HepG2 (cell line): ENCODE data around the gene CEBPB. TPM values are rescaled to one million over a fixed set of nuclear protein-coding genes. Genes with fewer than 3 reads are reported as not detected.

ENCODE experiments used
- ELF3 ChIP-seq: IDR thresholded peaks from 2 replicates; pipeline ENCODE4 v1.6.1; 2016; ENCODE audit warnings: missing genetic modification reagents, missing compliant biosample characterization
- ERF ChIP-seq: IDR thresholded peaks from 2 replicates; pipeline ENCODE4 v1.6.1; 2018; ENCODE audit warnings: missing biosample characterization, missing genetic modification reagents
- ETV5 ChIP-seq: IDR thresholded peaks from 2 replicates; pipeline ENCODE4 v1.6.1; 2018; ENCODE audit warnings: missing biosample characterization, missing genetic modification reagents, inconsistent platforms, borderline replicate concordance
- FOSL2 ChIP-seq: sonication (generic); formaldehyde crosslinking; IDR thresholded peaks from 2 replicates; pipeline ENCODE4 v1.4.0; 2020; ENCODE audit warnings: missing genetic modification reagents
- FOXA1 ChIP-seq, 2 experiments: fragments of 450-650 bp in 1 of 2; sonication (generic) in 1 of 2; formaldehyde crosslinking in 1 of 2; IDR thresholded peaks; 2 replicates each; pipeline versions ENCODE4 v1.4.0 to v1.6.1; 2016 to 2020; ENCODE audit warnings: missing genetic modification reagents in 1 of 2
- KDM2A ChIP-seq: sonication (generic); formaldehyde crosslinking; IDR thresholded peaks from 2 replicates; pipeline ENCODE4 v1.4.0; 2020; ENCODE audit warnings: low read depth, missing genetic modification reagents, borderline replicate concordance
- NR3C1 ChIP-seq: sonication (generic); formaldehyde crosslinking; IDR thresholded peaks from 2 replicates; pipeline ENCODE4 v1.4.0; 2020; ENCODE audit warnings: missing genetic modification reagents
- POGZ ChIP-seq: sonication (generic); formaldehyde crosslinking; IDR thresholded peaks from 2 replicates; pipeline ENCODE4 v1.4.0; 2020; ENCODE audit warnings: mild to moderate bottlenecking, missing genetic modification reagents
- ZFX ChIP-seq: sonication (generic); formaldehyde crosslinking; IDR thresholded peaks from 2 replicates; pipeline ENCODE4 v1.4.0; 2020; ENCODE audit warnings: mild to moderate bottlenecking, low read depth, missing genetic modification reagents, moderate library complexity
- ZKSCAN5 ChIP-seq: sonication (generic); formaldehyde crosslinking; IDR thresholded peaks from 2 replicates; pipeline ENCODE4 v1.5.1; 2020; ENCODE audit warnings: mild to moderate bottlenecking, missing genetic modification reagents
- ZKSCAN8 ChIP-seq: IDR thresholded peaks from 2 replicates; pipeline ENCODE4 v1.6.1; 2016; ENCODE audit warnings: borderline replicate concordance, missing genetic modification reagents, missing compliant biosample characterization
- ZNF263 ChIP-seq: sonication (generic); formaldehyde crosslinking; IDR thresholded peaks from 2 replicates; pipeline ENCODE4 v1.4.0; 2020; ENCODE audit warnings: missing genetic modification reagents
- ZNF644 ChIP-seq: IDR thresholded peaks from 2 replicates; pipeline ENCODE4 v1.6.1; 2016; ENCODE audit warnings: low read depth
- ZNF878 ChIP-seq: sonication (generic); formaldehyde crosslinking; IDR thresholded peaks from 2 replicates; pipeline ENCODE4 v1.8.1; 2023; ENCODE audit warnings: mild to moderate bottlenecking, missing genetic modification reagents, moderate library complexity
- polyA plus RNA-seq, 8 experiments: library from polyadenylated mRNA; depleted of rRNA in 3 of 8; stranded (reverse) in 7 of 8; unstranded in 1 of 8; fragments of >200 nt; fragmentation: Illumina TruSeq in 4 of 8; extraction: Trizol in 4 of 8; gene quantifications; 2 replicates each; pipeline versions ENCODE4 v1.2.1 to v1.2.3, GENCODE V29; 2011 to 2016; ENCODE audit warnings: low read depth in 4 of 8, missing spikeins in 1 of 8, mixed read lengths in 1 of 8; ENCODE audit not compliant: insufficient read depth in 1 of 8
- total RNA-seq, 5 experiments: library from RNA; depleted of rRNA; stranded (reverse); fragments of >200 nt; fragmentation: Illumina TruSeq; extraction: Trizol; gene quantifications; 2 replicates each; pipeline ENCODE4 v1.2.3, GENCODE V29; 2016; ENCODE audit warnings: low read depth in 1 of 5
- TF ChIP-seq, protein P1 (sequence below): sonication (generic); formaldehyde crosslinking; IDR thresholded peaks from 2 replicates; pipeline ENCODE4 v1.5.1; 2020; ENCODE audit warnings: mild to moderate bottlenecking, missing genetic modification reagents, borderline replicate concordance
- TF ChIP-seq, protein P2 (sequence below): sonication (generic); formaldehyde crosslinking; IDR thresholded peaks from 2 replicates; pipeline ENCODE4 v1.4.0; 2020; ENCODE audit warnings: missing genetic modification reagents
- TF ChIP-seq, protein P3 (sequence below): sonication (generic); formaldehyde crosslinking; IDR thresholded peaks from 2 replicates; pipeline ENCODE4 v1.4.0; 2020; ENCODE audit warnings: missing genetic modification reagents, mild to moderate bottlenecking, borderline replicate concordance
- TF ChIP-seq, protein P4 (sequence below): sonication (generic); formaldehyde crosslinking; IDR thresholded peaks from 2 replicates; pipeline ENCODE4 v1.4.0; 2020; ENCODE audit warnings: missing genetic modification reagents, borderline replicate concordance

CEBPB gene
- total and polyA plus RNA-seq, 2 of the 13 experiments (the other 11 are each of a cell fraction or from before 2014, with no cell fraction given): 18.5 to 28.2 TPM

DNA sequence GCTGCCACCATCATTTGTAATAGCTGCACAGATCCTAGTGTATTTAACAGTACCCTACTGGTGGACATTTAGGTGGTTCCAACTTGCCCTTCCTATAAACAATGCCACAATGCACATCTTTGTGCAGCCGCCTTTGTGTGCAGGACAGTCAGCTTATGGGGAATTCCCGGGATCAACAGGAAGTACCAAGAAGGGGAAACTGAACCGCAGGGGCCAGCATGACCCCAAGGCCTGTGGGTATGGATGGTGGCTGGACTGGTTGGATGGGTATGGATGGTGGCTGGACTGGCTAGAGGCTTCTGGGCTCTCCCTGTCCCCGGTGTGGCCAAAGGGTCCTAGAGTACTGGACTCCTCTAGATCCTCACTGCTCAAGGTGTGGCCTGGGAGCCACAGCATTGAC, 46.7 kb downstream of the CEBPB start (continued):
- TF ChIP-seq ELF3 (peak; percentile 94), FOSL2 (CRISPR knock-in tag) (peak; percentile 44), KDM2A (CRISPR knock-in tag) (no peak; the same call in 1 of the 2 replicates), ZNF644 (CRISPR knock-in tag) (peak; percentile 81), FOXA1 (IDR thresholded peaks at IDR 0.05) (no peak), FOXA1 (CRISPR knock-in tag; IDR thresholded peaks at IDR 0.05) (0 out of 2 replicates have a peak, but pooled peaks have one; percentile 16), ZNF878 (CRISPR knock-in tag) (peak; percentile 53; the same call in 1 of the 2 replicates), NR3C1 (CRISPR knock-in tag) (no peak), ETV5 (CRISPR knock-in tag) (peak; percentile 86; the same call in 1 of the 2 replicates), ZKSCAN8 (0 out of 2 replicates have a peak, but pooled peaks have one; percentile 44), POGZ (CRISPR knock-in tag) (peak; percentile 50), ZNF263 (CRISPR knock-in tag) (no peak), ZKSCAN5 (no peak), ERF (CRISPR knock-in tag) (peak; percentile 63; the same call in 1 of the 2 replicates), ZFX (CRISPR knock-in tag) (peak; percentile 33; the same call in 1 of the 2 replicates)
- TF ChIP-seq, protein P1, sequence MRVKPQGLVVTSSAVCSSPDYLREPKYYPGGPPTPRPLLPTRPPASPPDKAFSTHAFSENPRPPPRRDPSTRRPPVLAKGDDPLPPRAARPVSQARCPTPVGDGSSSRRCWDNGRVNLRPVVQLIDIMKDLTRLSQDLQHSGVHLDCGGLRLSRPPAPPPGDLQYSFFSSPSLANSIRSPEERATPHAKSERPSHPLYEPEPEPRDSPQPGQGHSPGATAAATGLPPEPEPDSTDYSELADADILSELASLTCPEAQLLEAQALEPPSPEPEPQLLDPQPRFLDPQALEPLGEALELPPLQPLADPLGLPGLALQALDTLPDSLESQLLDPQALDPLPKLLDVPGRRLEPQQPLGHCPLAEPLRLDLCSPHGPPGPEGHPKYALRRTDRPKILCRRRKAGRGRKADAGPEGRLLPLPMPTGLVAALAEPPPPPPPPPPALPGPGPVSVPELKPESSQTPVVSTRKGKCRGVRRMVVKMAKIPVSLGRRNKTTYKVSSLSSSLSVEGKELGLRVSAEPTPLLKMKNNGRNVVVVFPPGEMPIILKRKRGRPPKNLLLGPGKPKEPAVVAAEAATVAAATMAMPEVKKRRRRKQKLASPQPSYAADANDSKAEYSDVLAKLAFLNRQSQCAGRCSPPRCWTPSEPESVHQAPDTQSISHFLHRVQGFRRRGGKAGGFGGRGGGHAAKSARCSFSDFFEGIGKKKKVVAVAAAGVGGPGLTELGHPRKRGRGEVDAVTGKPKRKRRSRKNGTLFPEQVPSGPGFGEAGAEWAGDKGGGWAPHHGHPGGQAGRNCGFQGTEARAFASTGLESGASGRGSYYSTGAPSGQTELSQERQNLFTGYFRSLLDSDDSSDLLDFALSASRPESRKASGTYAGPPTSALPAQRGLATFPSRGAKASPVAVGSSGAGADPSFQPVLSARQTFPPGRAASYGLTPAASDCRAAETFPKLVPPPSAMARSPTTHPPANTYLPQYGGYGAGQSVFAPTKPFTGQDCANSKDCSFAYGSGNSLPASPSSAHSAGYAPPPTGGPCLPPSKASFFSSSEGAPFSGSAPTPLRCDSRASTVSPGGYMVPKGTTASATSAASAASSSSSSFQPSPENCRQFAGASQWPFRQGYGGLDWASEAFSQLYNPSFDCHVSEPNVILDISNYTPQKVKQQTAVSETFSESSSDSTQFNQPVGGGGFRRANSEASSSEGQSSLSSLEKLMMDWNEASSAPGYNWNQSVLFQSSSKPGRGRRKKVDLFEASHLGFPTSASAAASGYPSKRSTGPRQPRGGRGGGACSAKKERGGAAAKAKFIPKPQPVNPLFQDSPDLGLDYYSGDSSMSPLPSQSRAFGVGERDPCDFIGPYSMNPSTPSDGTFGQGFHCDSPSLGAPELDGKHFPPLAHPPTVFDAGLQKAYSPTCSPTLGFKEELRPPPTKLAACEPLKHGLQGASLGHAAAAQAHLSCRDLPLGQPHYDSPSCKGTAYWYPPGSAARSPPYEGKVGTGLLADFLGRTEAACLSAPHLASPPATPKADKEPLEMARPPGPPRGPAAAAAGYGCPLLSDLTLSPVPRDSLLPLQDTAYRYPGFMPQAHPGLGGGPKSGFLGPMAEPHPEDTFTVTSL (CRISPR knock-in tag): 0 out of 2 replicates have a peak, but pooled peaks have one; percentile 47
- TF ChIP-seq, protein P2, sequence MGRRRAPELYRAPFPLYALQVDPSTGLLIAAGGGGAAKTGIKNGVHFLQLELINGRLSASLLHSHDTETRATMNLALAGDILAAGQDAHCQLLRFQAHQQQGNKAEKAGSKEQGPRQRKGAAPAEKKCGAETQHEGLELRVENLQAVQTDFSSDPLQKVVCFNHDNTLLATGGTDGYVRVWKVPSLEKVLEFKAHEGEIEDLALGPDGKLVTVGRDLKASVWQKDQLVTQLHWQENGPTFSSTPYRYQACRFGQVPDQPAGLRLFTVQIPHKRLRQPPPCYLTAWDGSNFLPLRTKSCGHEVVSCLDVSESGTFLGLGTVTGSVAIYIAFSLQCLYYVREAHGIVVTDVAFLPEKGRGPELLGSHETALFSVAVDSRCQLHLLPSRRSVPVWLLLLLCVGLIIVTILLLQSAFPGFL: no peak
- TF ChIP-seq, protein P3, sequence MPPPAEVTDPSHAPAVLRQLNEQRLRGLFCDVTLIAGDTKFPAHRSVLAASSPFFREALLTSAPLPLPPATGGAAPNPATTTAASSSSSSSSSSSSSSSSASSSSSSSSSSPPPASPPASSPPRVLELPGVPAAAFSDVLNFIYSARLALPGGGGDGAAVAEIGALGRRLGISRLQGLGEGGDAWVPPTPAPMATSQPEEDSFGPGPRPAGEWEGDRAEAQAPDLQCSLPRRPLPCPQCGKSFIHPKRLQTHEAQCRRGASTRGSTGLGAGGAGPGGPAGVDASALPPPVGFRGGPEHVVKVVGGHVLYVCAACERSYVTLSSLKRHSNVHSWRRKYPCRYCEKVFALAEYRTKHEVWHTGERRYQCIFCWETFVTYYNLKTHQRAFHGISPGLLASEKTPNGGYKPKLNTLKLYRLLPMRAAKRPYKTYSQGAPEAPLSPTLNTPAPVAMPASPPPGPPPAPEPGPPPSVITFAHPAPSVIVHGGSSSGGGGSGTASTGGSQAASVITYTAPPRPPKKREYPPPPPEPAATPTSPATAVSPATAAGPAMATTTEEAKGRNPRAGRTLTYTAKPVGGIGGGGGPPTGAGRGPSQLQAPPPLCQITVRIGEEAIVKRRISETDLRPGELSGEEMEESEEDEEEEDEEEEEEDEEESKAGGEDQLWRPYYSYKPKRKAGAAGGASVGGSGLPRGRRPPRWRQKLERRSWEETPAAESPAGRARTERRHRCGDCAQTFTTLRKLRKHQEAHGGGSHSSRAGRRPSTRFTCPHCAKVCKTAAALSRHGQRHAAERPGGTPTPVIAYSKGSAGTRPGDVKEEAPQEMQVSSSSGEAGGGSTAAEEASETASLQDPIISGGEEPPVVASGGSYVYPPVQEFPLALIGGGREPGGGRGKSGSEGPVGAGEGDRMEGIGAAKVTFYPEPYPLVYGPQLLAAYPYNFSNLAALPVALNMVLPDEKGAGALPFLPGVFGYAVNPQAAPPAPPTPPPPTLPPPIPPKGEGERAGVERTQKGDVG (CRISPR knock-in tag): 0 out of 2 replicates have a peak, but pooled peaks have one; percentile 23
- TF ChIP-seq, protein P4, sequence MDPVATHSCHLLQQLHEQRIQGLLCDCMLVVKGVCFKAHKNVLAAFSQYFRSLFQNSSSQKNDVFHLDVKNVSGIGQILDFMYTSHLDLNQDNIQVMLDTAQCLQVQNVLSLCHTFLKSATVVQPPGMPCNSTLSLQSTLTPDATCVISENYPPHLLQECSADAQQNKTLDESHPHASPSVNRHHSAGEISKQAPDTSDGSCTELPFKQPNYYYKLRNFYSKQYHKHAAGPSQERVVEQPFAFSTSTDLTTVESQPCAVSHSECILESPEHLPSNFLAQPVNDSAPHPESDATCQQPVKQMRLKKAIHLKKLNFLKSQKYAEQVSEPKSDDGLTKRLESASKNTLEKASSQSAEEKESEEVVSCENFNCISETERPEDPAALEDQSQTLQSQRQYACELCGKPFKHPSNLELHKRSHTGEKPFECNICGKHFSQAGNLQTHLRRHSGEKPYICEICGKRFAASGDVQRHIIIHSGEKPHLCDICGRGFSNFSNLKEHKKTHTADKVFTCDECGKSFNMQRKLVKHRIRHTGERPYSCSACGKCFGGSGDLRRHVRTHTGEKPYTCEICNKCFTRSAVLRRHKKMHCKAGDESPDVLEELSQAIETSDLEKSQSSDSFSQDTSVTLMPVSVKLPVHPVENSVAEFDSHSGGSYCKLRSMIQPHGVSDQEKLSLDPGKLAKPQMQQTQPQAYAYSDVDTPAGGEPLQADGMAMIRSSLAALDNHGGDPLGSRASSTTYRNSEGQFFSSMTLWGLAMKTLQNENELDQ (CRISPR knock-in tag): no peak
